Embryonic facial prominence (tissue), 1 donor: Measurements from ENCODE around the gene IL6ST.
A peak's percentile ranks its signal among the peaks of the same experiment; 100 is the strongest.
"Not testable (repeated sequence)": the region's sequence is repeated elsewhere in the genome, so short reads cannot be mapped to it uniquely, and the experiment has no call there.

ENCODE experiments used
- DNase-seq: peaks from one replicate; pipeline ENCODE4 v3.0.0-alpha.2; 2016; ENCODE audit errors: extremely low spot score

Gene IL6ST

GRCh38 chr5:56004874-56005273 is 10.1 kb upstream of the IL6ST start:
- no peak for DNase-seq

- no peak for DNase-seq
Observed at GRCh38 chr5:56003679-56004078, 8.9 kb upstream of the IL6ST start.

GRCh38 chr5:56003179-56003578 is 8.4 kb upstream of the IL6ST start:
- no peak for DNase-seq

GRCh38 chr5:56002303-56002702 is 7.5 kb upstream of the IL6ST start:
- no peak for DNase-seq

GRCh38 chr5:56000221-56000620 is 5.5 kb upstream of the IL6ST start:
- not testable (repeated sequence) for DNase-seq

- no peak for DNase-seq
Observed at GRCh38 chr5:55998966-55999365, 4.2 kb upstream of the IL6ST start.

- DNase-seq: no peak
Observed at GRCh38 chr5:55997742-55998351, 3.1 kb upstream of the IL6ST start.

GRCh38 chr5:55994998-55995914 is 493 bp upstream of the IL6ST start:
- peak; percentile 90 for DNase-seq

GRCh38 chr5:55993731-55994494 is 850 bp downstream of the IL6ST start:
- DNase-seq: no peak

GRCh38 chr5:55993013-55993412 is 1.8 kb downstream of the IL6ST start:
- DNase-seq: no peak

- no peak for DNase-seq
Observed at GRCh38 chr5:55991768-55992486, 2.8 kb downstream of the IL6ST start.

GRCh38 chr5:55990895-55991294 is 3.9 kb downstream of the IL6ST start:
- DNase-seq: not testable (repeated sequence)

GRCh38 chr5:55989860-55990259 is 4.9 kb downstream of the IL6ST start:
- DNase-seq: no peak

GRCh38 chr5:55988979-55989638 is 5.7 kb downstream of the IL6ST start:
- no peak for DNase-seq

- DNase-seq: not testable (repeated sequence)
Observed at GRCh38 chr5:55988428-55988827, 6.3 kb downstream of the IL6ST start.

GRCh38 chr5:55986931-55987330 is 7.8 kb downstream of the IL6ST start:
- no peak for DNase-seq

- no peak for DNase-seq
Observed at GRCh38 chr5:55985181-55985580, 9.6 kb downstream of the IL6ST start.

- no peak for DNase-seq
Observed at GRCh38 chr5:55983986-55984385, 10.8 kb downstream of the IL6ST start.

- no peak for DNase-seq
Observed at GRCh38 chr5:55982957-55983381, 11.8 kb downstream of the IL6ST start.

- no peak for DNase-seq
Observed at GRCh38 chr5:55973296-55973695, 21.5 kb downstream of the IL6ST start.

GRCh38 chr5:55969956-55970355 is 24.8 kb downstream of the IL6ST start:
- no peak for DNase-seq
